Dedifferentiated amniotic fluid mesenchymal stem cell (primary cell): ENCODE results near the gene SLC39A6.
"Not testable (repeated sequence)": the region's sequence is repeated elsewhere in the genome, so short reads cannot be mapped to it uniquely, and the experiment has no call there.

Experiments used
- DNase-seq: peaks from one replicate; pipeline ENCODE4 v3.0.0-alpha.2; 2016; ENCODE audit errors: extremely low spot score

The SLC39A6 gene

DNA sequence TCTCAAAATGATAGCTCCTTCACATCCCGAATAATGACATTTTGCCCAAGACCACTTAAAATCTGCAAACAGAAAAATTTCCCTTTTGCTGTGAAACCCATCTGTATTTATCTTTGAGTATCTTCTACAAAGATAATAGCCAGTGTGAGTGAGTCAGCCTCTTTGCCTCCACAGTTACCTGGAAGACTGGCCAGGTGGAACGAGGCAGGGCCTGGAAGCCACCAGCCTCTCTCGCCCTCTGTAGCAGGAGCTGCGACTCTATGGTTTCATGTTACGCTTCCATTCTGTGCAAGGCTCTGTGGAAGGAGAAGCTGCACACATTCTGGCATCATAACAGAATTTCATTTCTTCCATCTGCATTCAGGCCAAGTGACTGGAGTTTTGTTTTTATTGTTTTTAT, 10.1 kb upstream of the SLC39A6 start:
- DNase-seq, result no peak

DNA sequence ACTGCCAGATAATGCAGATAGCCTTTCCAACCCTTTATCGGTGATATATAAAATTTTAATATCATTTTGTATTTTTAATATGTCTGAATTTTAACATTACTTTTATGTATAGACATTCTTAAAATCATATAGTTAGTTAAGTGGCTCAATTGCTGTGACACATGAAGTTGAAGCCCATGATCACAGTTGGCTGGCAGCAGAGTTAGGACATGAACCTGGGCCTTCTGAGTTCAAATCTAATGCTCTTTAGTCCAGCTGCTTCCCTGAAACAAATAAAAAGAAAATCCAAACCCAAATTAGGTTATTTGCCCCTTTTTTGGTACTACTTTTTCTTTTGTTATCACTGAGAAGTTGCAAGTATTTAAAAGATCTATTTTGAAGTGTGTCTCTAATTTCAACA, 6.1 kb upstream of the SLC39A6 start:
- DNase-seq, result no peak

DNA sequence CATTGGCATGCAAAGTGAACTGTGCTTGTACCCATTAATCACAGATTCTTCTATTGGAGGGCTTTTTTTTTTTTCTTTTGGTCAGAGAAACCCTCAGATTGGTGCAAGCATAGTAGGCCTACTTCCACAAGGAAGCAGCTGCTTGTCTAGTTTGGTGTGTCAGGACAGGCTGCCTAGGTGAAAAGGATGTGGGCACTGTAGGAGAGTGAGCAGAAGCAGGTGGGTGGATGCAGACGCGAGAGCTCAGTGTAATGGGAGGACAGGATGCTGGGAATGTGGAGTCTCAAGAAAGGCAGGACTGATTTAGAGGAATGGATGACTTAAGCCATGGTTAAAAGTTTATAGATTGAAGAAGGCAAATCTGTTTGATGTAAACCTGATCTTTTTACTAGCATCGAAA, 3.6 kb upstream of the SLC39A6 start:
- DNase-seq, result no peak

DNA sequence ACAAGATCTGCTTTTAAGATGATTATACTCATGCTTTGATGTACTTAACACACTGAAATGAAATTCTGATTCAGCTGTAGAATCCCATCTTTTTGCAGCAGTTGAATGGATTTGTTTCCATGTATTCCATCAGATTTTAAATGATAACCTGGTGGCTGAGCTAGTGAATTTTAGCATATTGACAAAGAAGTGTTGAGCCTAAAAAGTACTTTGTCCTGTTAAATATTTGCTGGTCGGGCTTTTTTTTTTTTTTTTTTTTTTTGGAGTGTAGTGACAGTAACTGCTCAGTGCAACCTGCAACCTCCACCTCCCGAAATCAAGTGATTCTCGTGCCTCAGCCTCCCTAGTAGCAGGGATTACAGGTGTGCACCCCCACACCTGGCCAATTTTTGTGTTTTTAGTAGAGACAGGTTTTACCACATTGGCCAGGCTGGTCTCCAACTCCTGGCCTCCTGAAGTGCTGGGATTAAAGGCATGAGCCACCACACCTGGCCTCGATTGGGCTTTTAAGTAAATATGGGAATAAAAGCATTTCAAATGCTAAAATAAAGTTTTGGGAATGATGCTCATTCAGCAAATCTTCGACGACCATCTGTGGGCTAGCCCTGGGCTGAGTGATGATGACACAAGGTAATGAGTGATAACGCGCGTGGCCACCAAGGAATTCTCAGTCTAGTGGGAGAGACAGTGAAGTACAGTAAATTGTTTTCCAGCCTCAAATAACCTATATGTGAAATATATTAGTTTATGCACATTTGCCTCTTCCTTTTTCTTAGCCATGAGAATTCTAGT, 2.7 kb upstream of the SLC39A6 start:
- DNase-seq, result no peak

DNA sequence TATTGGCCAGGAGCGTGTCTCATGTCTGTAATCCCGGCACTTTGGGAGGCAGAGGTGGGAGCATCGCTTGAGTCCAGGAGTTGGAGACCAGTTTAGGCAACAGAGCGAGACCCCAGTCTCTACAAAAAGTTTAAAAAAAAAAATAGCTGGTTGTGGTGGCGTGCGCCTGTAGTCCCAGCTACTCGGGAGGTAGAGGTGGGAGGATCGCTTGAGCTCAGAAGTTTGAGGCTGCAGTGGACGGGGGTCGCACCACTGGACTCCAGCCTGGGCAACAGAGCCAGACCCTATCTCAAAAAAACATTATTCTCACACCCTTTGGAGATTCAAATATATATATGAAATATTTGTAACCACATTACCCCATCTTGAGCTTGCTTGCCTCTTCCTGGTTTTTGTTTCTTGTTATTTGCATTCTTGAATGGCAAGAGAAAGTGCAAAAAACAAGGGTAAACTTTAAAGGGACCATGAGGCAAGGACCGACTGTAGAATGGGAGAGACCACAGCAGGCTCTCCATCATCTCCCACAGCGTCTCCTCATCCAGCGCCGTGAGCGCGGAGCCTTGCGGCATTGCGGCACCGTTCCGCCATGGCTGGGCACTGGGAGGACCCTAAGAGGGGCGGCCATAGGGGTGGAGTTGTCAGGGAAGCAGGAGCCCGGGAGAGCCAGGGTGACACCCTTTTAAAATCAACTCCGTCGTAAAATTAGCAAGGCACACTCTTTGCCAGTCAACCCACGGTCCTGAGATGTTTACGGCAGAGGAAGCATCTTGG, 1.9 kb upstream of the SLC39A6 start:
- no peak for DNase-seq

DNA sequence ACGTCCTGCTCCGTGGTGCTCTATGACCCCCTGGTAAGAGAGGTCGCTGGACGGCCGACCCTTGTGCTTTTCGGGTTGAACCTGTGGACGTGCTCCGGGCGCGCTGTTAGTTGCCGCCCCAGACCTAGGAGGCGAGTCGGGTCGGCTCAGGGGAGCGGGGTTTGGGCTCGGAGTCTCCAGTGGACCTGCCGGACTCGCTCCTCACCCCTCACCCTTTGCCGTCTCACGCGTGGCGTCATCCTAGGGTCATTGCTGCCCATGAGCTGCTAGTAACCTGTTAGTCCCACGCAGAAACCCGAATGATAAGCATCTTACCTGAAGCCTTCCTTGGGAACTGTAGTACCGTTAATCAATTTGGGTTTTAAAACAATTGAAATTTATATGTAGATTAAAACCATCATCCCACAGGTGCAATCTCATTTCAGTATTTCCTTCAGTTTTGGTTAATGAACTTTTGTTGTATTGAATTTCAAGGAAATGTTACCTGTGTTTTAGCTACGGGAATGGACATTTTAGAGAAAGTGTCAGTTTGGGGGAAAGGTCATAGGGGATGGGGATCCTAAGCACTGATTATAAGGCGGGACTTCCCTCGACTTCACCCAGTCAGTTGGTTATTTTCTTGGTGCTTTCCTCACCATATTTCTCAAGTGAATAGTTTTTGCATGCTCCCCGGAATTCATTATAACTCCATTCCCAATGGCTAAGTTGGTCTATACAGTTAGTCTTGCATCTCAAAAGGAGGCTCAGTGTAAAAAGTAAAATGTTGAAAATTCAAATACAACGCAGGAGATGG, 1.1 kb upstream of the SLC39A6 start:
- no peak for DNase-seq

DNA sequence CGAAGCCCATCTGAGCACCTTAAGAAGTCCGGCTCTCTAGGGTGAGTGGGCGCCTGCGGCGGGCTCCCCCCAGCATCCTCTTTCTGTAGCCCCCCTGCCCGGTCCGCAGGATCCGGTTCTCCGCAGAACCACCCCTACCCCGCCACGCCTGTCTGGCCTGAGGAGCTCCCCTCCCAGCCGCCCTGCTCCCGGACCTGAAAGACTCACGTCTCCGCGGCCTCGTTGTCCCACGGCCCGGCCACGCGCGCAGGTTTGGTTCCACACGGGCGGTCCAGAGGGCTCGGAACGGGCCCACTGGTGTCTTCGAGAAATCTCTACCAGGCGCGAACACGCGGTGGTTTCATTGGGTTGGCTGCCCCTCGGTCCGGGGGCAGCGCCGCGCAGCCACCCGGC, 237 bp downstream of the SLC39A6 start:
- DNase-seq, result no peak

DNA sequence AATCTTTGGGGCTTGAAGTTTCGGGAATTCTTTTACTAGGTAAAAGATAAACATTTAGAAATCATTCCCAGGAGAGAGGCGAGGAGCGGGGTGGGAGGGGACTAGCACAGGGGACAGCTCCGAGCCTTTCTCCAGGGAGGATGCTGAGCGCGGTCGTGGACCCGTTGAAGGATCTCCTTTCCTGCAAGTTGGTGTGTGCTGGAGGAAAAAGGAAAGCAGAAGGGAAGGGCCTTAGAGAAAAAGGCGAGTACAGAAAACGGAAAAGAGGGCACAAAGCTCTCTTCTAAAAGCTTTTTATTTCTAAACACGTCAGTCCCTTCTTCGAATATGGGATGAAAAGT, 640 bp downstream of the SLC39A6 start:
- DNase-seq, result no peak

DNA sequence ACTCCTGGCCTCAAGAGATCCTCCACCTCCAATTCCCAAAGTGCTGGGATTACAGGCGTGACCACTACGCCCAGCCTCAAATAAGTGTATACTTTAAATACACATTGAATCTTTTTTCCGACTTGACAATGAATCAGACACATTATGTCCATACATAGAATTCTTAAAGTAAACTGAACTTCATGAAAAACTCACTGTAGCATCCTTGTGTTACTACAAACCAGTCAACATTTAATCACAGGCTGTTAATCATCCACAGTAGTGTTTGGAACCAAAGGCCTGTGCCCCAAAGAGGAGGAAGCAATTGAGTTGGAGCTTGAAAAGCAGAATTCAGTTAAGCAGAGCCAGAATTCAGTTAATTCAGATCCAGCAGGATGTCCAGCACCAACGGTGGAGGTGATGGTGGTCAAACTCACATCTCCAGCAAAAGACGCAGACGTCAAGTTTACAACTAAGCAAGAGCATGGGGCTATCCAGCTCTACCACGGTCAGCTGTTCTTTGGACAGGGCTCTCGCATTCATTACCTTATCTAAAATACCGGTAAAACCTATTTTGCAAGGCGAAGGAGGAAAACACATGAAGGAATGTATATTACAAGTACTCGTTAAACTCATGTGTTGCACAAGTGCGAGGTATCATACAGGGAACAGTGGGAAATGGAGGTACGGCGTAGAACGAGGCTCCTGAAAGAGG, 1.2 kb downstream of the SLC39A6 start:
- DNase-seq, result no peak

DNA sequence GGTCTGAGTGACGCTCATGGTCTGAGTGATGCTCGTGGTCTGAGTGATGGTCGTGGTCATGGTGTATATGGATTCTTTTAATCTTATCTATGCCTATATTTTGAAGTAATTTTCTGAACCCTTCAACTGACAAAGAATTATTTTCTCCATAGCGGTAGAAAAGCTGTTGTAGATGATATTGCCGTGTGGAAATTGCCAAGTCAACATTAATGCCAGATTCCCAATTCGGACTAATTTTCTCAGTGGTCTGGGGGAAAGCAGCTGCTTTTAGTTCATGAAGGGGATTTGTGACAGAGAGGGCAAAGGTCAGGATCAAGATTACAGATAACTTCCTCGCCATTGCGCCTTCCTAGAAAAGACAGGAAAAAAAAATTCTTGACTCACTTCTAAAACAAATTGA, 2.5 kb downstream of the SLC39A6 start:
- no peak for DNase-seq

DNA sequence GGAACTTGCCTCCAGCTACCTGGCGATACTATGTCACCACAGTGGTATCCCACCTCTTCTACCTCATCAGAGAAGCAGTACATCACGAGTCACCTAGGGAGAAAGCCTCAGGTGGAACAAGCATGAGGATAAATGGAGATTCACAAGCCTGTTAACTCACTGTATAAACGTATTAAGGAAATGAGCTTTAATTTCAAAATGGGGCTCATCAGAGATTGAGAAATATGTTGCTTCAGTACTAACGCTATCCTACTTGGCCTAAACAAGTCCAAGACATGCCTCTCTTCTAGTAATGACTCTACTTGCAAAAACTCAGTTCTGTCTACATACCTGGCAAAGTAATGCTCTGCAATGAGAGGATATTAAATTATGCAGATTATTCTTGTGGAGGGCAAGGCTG, 4.3 kb downstream of the SLC39A6 start:
- DNase-seq, result no peak

DNA sequence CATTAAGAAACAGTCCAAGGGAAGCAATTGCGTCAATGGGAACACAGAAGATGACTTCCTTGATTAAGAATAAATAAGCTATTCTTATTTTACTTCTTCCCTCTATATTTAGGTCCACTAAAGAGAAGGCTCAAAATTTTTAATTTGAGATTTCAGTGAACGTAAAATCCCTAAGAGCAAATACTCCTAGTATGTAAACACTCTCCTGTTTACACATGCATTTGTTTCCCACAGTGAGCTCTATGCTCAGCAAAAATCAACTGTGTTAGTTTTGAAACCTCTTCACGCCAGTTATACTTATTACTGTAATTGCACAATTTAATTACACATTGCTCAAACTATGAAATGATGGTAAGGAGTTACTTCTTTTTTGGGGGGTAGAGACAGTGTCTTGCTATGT, 8.8 kb downstream of the SLC39A6 start:
- DNase-seq, result no peak

DNA sequence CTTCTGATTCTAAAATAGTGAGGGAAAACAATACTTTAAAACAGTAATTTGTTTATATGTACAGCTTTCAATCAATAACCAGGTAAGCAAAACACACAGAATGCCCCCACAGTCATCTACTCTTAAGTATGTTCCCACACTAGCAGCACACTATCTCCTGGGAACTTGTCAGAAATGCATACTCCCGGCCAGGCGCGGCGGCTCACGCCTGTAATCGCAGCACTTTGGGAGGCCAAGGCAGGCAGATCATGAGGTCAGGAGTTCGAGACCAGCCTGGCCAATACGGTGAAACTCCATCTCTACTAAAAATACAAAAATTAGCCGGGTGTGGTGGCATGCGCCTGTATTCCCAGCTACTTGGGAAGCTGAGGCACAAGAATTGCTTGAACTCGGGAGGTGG, 12.4 kb downstream of the SLC39A6 start:
- DNase-seq, result not testable (repeated sequence)

DNA sequence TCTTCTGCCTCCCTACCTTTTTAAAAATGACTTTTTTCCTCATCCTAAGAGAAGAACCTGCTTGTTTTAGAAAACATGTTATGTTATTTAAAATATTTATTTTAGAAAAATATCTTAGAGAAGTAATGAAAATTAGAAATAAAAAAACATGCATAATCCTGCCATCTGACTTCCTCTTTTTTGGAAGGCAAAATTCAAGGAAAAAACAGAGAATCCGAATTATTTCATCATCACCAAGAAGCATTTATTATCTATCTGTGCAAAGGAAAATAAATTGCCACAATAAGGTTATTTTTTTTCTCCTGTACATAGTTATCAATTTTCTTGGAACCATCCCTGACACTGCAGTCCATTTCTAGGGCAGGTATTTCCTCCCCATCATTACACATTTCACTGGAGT, 14.4 kb downstream of the SLC39A6 start:
- no peak for DNase-seq

DNA sequence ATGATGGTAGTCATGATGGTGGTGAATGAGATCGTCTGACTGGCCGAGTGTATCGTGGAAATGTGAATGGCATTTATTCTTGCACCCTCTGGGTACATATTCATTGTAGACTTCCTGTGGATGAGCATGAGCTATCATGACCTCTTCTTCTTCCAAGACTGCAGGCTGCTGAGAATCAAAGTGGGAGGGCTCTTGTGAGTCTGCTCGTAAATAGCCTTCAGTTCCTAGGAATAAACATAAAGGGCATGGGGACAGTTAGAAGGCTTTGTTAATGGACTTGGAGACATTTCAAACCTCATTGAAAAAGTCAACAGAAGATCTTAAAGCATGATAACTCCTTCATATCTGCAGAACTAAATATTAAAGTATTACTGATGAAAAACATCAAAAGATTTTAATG, 14.9 kb downstream of the SLC39A6 start:
- no peak for DNase-seq

DNA sequence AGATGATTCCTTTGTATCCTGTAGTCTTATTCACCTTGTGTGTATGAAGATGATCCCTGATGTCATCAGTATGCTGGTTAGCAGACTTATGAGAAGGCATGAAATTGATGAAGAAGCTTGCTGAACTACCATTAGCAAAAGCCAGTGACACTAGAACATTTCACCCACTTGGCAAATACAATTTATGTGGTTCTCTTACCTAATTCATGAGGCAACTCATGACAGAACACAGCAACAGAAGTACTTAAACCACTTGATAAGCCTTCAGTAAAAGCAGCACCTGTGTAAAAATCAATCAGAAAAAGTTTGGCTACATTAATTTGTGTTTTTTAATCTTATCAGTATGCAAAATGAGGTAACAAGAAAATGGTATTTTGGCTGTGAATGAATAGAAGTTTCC, 16.8 kb downstream of the SLC39A6 start:
- no peak for DNase-seq

DNA sequence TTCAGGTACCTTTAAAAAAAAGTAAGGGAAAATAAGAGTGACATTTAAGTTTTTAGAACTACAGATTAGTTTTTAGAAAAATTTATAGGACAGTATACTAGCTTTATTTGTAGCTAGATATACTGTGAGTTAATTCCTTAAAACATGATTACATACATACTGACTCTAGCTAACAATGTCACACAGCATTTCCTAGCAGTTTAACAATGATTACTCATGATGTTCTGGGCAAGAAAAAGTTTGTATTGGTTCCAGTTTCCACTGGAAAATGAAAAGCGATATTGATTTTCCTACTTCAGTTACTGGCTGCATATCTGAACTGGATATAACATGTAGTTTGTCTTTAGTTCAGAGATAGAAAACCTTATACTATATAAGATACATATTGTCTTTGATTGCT, 19.4 kb downstream of the SLC39A6 start:
- DNase-seq, result no peak

DNA sequence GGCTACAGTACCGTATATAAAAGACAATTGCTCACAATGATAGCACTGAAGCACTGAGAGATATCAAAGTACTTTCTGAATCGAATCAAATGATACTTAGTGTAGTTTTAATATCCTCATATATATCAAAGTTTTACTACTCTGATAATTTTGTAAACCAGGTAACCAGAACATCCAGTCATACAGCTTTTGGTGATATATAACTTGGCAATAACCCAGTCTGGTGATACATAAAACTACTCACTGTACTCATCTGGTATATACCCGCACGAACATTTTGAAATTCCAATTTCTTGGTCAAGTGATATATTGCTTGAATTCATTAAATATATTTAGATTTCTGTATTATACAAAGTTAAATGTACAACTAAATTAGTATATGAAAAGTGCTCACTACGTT, 20.5 kb downstream of the SLC39A6 start:
- no peak for DNase-seq

DNA sequence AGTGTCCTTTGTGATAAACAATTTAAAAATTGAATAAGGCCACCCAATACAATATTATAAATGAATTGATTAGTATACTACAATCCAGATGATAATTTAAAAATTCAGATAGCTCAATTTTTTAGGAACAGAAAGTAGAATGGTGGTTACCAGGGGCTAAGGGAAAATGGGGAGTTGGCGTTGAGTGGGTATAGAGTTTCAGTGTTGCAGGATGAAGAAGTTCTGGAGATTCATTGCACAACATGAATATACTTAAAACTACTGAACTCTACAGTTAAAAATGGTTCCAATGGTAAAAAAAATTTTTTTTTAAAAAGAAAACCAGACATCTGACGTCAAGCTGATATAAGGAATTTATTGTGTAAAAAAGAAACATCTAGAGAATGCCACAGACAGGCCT, 20.9 kb downstream of the SLC39A6 start:
- DNase-seq, result no peak

DNA sequence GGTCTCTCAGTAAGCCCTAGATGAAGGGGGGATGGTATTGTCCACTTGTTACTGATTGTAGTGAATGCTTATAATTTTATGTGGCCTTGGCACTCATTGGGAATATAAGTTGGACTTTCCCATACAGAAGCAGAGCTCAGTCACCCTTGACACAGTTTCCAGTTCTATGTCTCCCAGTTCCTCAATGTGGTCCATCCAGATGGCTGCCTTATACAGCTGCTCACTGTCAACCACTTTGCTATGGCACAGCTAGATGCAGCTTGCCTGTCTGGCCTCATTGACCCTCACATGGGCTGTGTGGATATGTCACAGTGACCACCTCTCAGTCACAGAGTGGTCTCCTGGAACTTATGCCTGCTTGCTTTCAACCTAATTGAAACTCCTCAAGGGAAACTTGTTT, 21.7 kb downstream of the SLC39A6 start:
- no peak for DNase-seq

DNA sequence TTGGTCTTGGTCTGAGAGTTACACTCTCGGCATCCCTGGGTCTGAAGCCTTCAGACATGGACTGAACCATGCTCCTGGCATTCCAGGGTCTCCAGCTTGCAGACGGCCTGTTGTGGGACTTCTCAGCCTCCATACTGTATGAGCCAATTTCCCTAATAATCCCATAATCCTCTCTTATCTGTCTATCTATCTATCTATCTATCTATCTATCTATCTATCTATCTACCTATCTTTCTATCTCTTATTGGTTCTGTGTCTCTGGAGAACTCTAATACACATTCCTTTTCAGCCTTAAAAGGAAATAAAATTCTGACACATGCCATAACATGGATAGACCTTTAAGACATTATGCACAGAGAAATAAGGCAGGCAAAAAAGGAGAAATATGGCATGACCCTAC, 24.4 kb downstream of the SLC39A6 start:
- DNase-seq, result no peak

DNA sequence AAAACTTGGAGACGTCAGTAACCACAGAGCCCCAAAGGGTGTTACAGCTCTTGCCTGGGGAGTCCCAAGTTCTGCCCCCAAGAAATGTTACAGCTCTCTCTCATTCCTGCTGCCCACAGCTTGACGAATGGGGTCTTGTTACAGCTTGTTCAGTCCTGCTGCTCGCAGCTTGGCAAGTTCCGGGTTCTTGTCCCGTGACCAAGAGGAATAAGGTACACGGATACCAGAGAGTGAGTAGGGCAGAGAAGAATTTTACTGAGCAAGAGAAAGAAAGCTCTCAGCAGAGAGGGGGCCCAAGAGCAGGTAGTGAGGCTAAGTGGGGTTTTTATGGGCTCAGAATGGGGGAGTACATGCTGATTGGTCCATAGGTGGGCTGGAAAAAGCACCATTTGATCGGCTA, 27.2 kb downstream of the SLC39A6 start:
- DNase-seq, result no peak
